Adrenal gland (tissue), 12 donors: Measurements from ENCODE around the gene TMEM135. TPM values are rescaled to one million over a fixed set of nuclear protein-coding genes. Genes with fewer than 3 reads are reported as not detected.
A peak's percentile ranks its signal among the peaks of the same experiment; 100 is the strongest.

Source experiments
- DNase-seq, 7 donors: peaks; one replicate each; pipeline ENCODE4 v3.0.0-alpha.2; 2019 to 2020
- H3K27ac ChIP-seq, 5 donors: fragments of 200-600 bp; sonication (generic) in 4 of 5; 1 replicate in 3 of 5; 2 replicates in 2 of 5; pipeline versions ENCODE4 v1.5.1 to v1.8.0; 2016 to 2020; ENCODE audit warnings: mild to moderate bottlenecking in 1 of 5
- H3K27me3 ChIP-seq: fragments of 200-600 bp; 2 replicates; pipeline ENCODE4 v1.8.0; 2021
- H3K36me3 ChIP-seq, 2 donors: fragments of 200-600 bp; replicated peaks in 1 of 2; 1 replicate in 1 of 2; 2 replicates in 1 of 2; pipeline versions ENCODE4 v1.5.1 to v1.8.0; 2018 to 2022
- H3K4me1 ChIP-seq, 2 donors: fragments of 200-600 bp; replicated peaks in 1 of 2; 1 replicate in 1 of 2; 2 replicates in 1 of 2; pipeline versions ENCODE4 v1.5.1 to v1.8.0; 2018 to 2021
- H3K4me3 ChIP-seq, 4 donors: fragments of 200-600 bp; sonication (generic) in 3 of 4; one replicate each; pipeline ENCODE4 v1.5.1; 2016 to 2018
- H3K9me3 ChIP-seq, 3 donors: fragments of 200-600 bp; sonication (generic) in 1 of 3; replicated peaks in 1 of 3; 1 replicate in 2 of 3; 2 replicates in 1 of 3; pipeline versions ENCODE4 v1.5.1 to v1.8.0; 2016 to 2021
- POLR2A ChIP-seq, 2 donors: fragments of 450-650 bp; IDR thresholded peaks; one replicate each; pipeline ENCODE4 v1.6.1; 2017; ENCODE audit warnings: antibody characterized with exemption in 2 of 2, mild to moderate bottlenecking in 2 of 2, moderate library complexity in 1 of 2
- WGBS, 4 donors: extraction: QIAGEN DNeasy Blood & Tissue Kit in 2 of 4; methylation state at CpG; one replicate each; pipeline versions ENCODE4 v1.1.5 to v1.1.7; 2013 to 2017; 5-methylcytosine and 5-hydroxymethylcytosine counted together
- intact Hi-C, 2 donors: fragments of 100-400 bp; cut with DNase I; formaldehyde crosslinking; loops; one replicate each; pipeline versions ENCODE4 v1.14.1 to v1.15.0; 2022 to 2023
- polyA plus RNA-seq, 3 donors: library from polyadenylated mRNA; stranded (reverse); fragments of 200-250 nt in 2 of 3; fragments of 350-450 nt in 1 of 3; fragmentation: Illumina TruSeq in 1 of 3; extraction: RNeasy Lipid Tissue Mini Kit (QIAGEN cat#74804) in 1 of 3; gene quantifications; one replicate each; pipeline ENCODE4 v1.2.3, GENCODE V29; 2013 to 2014
- total RNA-seq, 9 donors: library from RNA; depleted of rRNA in 4 of 9; stranded (reverse); fragments of >200 nt in 4 of 9; fragments of 120-200 nt in 1 of 9; fragmentation: NEBNext Ultra II Directional in 1 of 9; extraction: Animal tissue kit (Norgen Biotek cat#: 25700) in 1 of 9; gene quantifications; one replicate each; pipeline versions ENCODE4 v1.1.0 to v1.2.4, GENCODE V29; 2013 to 2023
- TF ChIP-seq, protein P1 (sequence below), 6 experiments: fragments of 450-650 bp in 4 of 6; fragments of 200-600 bp in 2 of 6; sonication (generic) in 1 of 6; IDR thresholded peaks; 1 replicate in 5 of 6; 2 replicates in 1 of 6; pipeline versions ENCODE4 v1.5.1 to v1.8.0; 2016 to 2021; ENCODE audit warnings: antibody characterized with exemption in 6 of 6, mild to moderate bottlenecking in 2 of 6, moderate library complexity in 1 of 6
- donor health status: healthy with polysubstance abuse.
- donor health status: Bipolar disorder and iron deficiency.
- donor health status: DM: yes; HTN: yes; CAD: no.
- donor health status: DM: no; HTN: no; CAD: no.
- donor health status: DM: no; HTN: no; CAD: no.
- donor health status: DM: yes; HTN: yes; CAD: no.

The TMEM135 gene
- total and polyA plus RNA-seq, 12 donors, result 8.2 to 101 (median 44.5) TPM

GRCh38 chr11:87351676-87352075, 313.9 kb downstream of the TMEM135 start:
- Histone ChIP-seq H3K4me3 (no peak overlapping the region), H3K9me3 (no peaks in the 10 kb centered on the region), H3K36me3 (no peaks in the 10 kb centered on the region), H3K27ac (no peak overlapping the region), H3K4me1 (peaks cover 0 to 10% of the 10 kb centered on the region in 2 donors), H3K27me3 (no peaks in the 10 kb centered on the region)
- 49 to 67% (median 54%) methylated on average over 2 of the region's 2 CpGs for WGBS, 4 donors
- intact Hi-C loops, result loop anchor here (2.0 to 10.0 kb wide), 2 partner anchors 69 to 73 kb away; no protein-coding TSS in a partner anchor
- no peak for DNase-seq
- no peak for TF ChIP-seq POLR2A (IDR thresholded peaks at IDR 0.05)
- TF ChIP-seq, protein P1, sequence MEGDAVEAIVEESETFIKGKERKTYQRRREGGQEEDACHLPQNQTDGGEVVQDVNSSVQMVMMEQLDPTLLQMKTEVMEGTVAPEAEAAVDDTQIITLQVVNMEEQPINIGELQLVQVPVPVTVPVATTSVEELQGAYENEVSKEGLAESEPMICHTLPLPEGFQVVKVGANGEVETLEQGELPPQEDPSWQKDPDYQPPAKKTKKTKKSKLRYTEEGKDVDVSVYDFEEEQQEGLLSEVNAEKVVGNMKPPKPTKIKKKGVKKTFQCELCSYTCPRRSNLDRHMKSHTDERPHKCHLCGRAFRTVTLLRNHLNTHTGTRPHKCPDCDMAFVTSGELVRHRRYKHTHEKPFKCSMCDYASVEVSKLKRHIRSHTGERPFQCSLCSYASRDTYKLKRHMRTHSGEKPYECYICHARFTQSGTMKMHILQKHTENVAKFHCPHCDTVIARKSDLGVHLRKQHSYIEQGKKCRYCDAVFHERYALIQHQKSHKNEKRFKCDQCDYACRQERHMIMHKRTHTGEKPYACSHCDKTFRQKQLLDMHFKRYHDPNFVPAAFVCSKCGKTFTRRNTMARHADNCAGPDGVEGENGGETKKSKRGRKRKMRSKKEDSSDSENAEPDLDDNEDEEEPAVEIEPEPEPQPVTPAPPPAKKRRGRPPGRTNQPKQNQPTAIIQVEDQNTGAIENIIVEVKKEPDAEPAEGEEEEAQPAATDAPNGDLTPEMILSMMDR (IDR thresholded peaks at IDR 0.05), result no peak

GRCh38 chr11:87352759-87353707, 315.3 kb downstream of the TMEM135 start:
- intact Hi-C loops, result loop anchor here (2.0 to 10.0 kb wide), 2 partner anchors 68 to 72 kb away; no protein-coding TSS in a partner anchor
- WGBS, 4 donors, result 21 to 50% (median 22%) methylated on average over 10 to 26 of the region's 26 CpGs
- Histone ChIP-seq H3K27ac (no peak overlapping the region), H3K36me3 (no peaks in the 10 kb centered on the region), H3K9me3 (no peaks in the 10 kb centered on the region), H3K4me1 (peaks cover 0 to 10% of the 10 kb centered on the region in 2 donors), H3K4me3 (no peak overlapping the region), H3K27me3 (no peaks in the 10 kb centered on the region)
- TF ChIP-seq, protein P1 (IDR thresholded peaks at IDR 0.05), result peak; percentile 99 to 100 (median 99)
- TF ChIP-seq POLR2A (IDR thresholded peaks at IDR 0.05), result no peak
- DNase-seq, result peak; percentile 76 to 93 (median 86)

- intact Hi-C loops, result loop anchor here (2.0 to 10.0 kb wide), 2 partner anchors 67 to 71 kb away; no protein-coding TSS in a partner anchor
- no peak overlapping the region for H3K27ac ChIP-seq
- no peak for DNase-seq
- TF ChIP-seq, protein P1 (IDR thresholded peaks at IDR 0.05), result no peak
- TF ChIP-seq POLR2A (IDR thresholded peaks at IDR 0.05), result no peak
- H3K4me3 ChIP-seq, result no peak overlapping the region
- H3K36me3 ChIP-seq, result no peaks in the 10 kb centered on the region
- whole genome bisulfite sequencing, 4 donors, result 73 to 91% (median 87%) methylated on average over 2 of the region's 2 CpGs
- H3K9me3 ChIP-seq, result no peaks in the 10 kb centered on the region
- peaks cover 0 to 10% of the 10 kb centered on the region in 2 donors for H3K4me1 ChIP-seq
- no peaks in the 10 kb centered on the region for H3K27me3 ChIP-seq
These were observed 316.1 kb downstream of the TMEM135 start for GRCh38 chr11:87353771-87354345.

- TF ChIP-seq POLR2A (IDR thresholded peaks at IDR 0.05), result no peak
- TF ChIP-seq, protein P1 (IDR thresholded peaks at IDR 0.05), result no peak
- Histone ChIP-seq H3K4me1 (peaks cover 0 to 10% of the 10 kb centered on the region in 2 donors), H3K9me3 (no peaks in the 10 kb centered on the region), H3K4me3 (no peak overlapping the region), H3K27ac (no peak overlapping the region), H3K36me3 (no peaks in the 10 kb centered on the region), H3K27me3 (no peaks in the 10 kb centered on the region)
- intact Hi-C loops, result loop anchor here in 1 of 2 donors (10.0 kb wide), 1 partner anchor 69 kb away; no protein-coding TSS in a partner anchor
- WGBS, 4 donors, result 53 to 73% (median 70%) methylated on average over 1 of the region's 1 CpG
- no peak for DNase-seq
These were observed 317.9 kb downstream of the TMEM135 start for GRCh38 chr11:87355596-87355995.
